ENCODE results near the gene ATF2. TPM values are rescaled to one million over a fixed set of nuclear protein-coding genes. Genes with fewer than 3 reads are reported as not detected.

The ATF2 gene
- total and polyA plus RNA-seq, 2 of the 13 experiments (the other 11 are each of a cell fraction or from before 2014, with no cell fraction given): 91.6 to 95.1 TPM

DNA sequence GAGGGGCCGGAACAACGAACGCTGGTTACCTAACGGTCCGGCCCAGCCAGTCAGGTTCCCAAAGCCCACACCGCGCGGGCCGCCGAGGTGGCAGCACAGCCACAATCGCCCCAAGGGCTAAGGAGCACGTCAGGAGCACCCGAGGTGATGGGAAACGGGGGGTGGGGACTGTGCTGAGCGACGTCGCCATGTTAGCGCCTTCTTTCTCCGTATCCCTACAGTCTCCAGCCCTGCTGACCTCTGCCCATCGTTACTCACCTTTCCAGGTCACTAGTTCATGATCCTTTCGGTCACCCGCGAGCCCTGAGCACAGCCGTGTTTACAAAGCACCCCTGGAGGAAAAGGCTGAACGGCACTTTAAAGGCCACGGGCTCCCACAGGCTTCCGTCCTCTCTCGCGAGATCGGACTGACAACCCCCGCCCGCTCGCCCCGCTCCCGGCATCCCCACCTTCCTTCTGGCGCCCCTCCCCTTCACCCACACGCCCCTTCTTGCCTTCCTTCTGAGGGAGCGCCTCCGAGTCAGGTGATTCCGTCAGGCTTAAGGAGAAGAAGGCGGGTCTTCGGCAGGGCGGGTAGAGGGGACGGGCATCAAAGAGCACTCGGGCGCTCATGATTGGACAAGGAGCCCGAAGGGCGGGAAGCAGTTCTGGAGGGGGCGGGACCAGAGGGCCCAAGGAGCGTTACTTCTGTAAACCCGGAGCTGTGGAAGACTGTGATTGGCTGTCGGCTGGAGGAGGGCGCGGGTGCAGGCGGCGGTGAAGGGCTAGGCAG, at the start of gene ATF2 (continued):
- TF ChIP-seq ZNF33A (CRISPR knock-in tag; IDR thresholded peaks at IDR 0.05; ENCODE audit: borderline replicate concordance) (no peak), PAX8 (CRISPR knock-in tag; IDR thresholded peaks at IDR 0.05; ENCODE audit: borderline replicate concordance) (peak; percentile 97), ZNF205 (CRISPR knock-in tag; IDR thresholded peaks at IDR 0.05) (no peak), DNMT1 (CRISPR knock-in tag; IDR thresholded peaks at IDR 0.05) (peak; percentile 97; the same call in 1 of the 2 replicates), RARA (CRISPR knock-in tag; IDR thresholded peaks at IDR 0.05) (peak; percentile 58; the same call in 1 of the 2 replicates), HOXA7 (CRISPR knock-in tag; IDR thresholded peaks at IDR 0.05) (no peak), ZNF713 (CRISPR knock-in tag; IDR thresholded peaks at IDR 0.05) (no peak), THAP11 (CRISPR knock-in tag; IDR thresholded peaks at IDR 0.05) (peak; percentile 87), HHEX (CRISPR knock-in tag; IDR thresholded peaks at IDR 0.05) (no peak), JUND (CRISPR knock-in tag; IDR thresholded peaks at IDR 0.05) (0 out of 2 replicates have a peak, but pooled peaks have one; percentile 70), ZNF382 (CRISPR knock-in tag; IDR thresholded peaks at IDR 0.05; ENCODE audit: borderline replicate concordance) (no peak)
- TF ChIP-seq, protein P1, sequence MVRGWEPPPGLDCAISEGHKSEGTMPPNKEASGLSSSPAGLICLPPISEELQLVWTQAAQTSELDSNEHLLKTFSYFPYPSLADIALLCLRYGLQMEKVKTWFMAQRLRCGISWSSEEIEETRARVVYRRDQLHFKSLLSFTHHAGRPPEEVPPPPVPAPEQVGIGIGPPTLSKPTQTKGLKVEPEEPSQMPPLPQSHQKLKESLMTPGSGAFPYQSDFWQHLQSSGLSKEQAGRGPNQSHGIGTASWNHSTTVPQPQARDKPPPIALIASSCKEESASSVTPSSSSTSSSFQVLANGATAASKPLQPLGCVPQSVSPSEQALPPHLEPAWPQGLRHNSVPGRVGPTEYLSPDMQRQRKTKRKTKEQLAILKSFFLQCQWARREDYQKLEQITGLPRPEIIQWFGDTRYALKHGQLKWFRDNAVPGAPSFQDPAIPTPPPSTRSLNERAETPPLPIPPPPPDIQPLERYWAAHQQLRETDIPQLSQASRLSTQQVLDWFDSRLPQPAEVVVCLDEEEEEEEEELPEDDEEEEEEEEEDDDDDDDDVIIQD (CRISPR knock-in tag; IDR thresholded peaks at IDR 0.05; ENCODE audit: low read depth): peak; percentile 93
- TF ChIP-seq, protein P2, sequence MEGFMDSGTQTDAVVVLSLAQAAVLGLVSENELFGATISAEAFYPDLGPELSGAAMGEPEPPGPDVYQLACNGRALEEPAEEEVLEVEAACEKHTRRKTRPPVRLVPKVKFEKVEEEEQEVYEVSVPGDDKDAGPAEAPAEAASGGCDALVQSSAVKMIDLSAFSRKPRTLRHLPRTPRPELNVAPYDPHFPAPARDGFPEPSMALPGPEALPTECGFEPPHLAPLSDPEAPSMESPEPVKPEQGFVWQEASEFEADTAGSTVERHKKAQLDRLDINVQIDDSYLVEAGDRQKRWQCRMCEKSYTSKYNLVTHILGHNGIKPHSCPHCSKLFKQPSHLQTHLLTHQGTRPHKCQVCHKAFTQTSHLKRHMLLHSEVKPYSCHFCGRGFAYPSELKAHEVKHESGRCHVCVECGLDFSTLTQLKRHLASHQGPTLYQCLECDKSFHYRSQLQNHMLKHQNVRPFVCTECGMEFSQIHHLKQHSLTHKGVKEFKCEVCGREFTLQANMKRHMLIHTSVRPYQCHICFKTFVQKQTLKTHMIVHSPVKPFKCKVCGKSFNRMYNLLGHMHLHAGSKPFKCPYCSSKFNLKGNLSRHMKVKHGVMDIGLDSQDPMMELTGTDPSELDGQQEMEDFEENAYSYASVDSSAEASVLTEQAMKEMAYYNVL (CRISPR knock-in tag; IDR thresholded peaks at IDR 0.05; ENCODE audit: borderline replicate concordance): no peak
- TF ChIP-seq, protein P3, sequence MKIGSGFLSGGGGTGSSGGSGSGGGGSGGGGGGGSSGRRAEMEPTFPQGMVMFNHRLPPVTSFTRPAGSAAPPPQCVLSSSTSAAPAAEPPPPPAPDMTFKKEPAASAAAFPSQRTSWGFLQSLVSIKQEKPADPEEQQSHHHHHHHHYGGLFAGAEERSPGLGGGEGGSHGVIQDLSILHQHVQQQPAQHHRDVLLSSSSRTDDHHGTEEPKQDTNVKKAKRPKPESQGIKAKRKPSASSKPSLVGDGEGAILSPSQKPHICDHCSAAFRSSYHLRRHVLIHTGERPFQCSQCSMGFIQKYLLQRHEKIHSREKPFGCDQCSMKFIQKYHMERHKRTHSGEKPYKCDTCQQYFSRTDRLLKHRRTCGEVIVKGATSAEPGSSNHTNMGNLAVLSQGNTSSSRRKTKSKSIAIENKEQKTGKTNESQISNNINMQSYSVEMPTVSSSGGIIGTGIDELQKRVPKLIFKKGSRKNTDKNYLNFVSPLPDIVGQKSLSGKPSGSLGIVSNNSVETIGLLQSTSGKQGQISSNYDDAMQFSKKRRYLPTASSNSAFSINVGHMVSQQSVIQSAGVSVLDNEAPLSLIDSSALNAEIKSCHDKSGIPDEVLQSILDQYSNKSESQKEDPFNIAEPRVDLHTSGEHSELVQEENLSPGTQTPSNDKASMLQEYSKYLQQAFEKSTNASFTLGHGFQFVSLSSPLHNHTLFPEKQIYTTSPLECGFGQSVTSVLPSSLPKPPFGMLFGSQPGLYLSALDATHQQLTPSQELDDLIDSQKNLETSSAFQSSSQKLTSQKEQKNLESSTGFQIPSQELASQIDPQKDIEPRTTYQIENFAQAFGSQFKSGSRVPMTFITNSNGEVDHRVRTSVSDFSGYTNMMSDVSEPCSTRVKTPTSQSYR (CRISPR knock-in tag; IDR thresholded peaks at IDR 0.05; ENCODE audit: borderline replicate concordance): peak; percentile 65; the same call in 1 of the 2 replicates
- TF ChIP-seq, protein P4, sequence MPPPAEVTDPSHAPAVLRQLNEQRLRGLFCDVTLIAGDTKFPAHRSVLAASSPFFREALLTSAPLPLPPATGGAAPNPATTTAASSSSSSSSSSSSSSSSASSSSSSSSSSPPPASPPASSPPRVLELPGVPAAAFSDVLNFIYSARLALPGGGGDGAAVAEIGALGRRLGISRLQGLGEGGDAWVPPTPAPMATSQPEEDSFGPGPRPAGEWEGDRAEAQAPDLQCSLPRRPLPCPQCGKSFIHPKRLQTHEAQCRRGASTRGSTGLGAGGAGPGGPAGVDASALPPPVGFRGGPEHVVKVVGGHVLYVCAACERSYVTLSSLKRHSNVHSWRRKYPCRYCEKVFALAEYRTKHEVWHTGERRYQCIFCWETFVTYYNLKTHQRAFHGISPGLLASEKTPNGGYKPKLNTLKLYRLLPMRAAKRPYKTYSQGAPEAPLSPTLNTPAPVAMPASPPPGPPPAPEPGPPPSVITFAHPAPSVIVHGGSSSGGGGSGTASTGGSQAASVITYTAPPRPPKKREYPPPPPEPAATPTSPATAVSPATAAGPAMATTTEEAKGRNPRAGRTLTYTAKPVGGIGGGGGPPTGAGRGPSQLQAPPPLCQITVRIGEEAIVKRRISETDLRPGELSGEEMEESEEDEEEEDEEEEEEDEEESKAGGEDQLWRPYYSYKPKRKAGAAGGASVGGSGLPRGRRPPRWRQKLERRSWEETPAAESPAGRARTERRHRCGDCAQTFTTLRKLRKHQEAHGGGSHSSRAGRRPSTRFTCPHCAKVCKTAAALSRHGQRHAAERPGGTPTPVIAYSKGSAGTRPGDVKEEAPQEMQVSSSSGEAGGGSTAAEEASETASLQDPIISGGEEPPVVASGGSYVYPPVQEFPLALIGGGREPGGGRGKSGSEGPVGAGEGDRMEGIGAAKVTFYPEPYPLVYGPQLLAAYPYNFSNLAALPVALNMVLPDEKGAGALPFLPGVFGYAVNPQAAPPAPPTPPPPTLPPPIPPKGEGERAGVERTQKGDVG (CRISPR knock-in tag; IDR thresholded peaks at IDR 0.05; ENCODE audit: borderline replicate concordance): peak; percentile 77; the same call in 1 of the 2 replicates

Measured in HepG2 (cell line).